ENCODE results near the gene VSNL1. TPM values are rescaled to one million over a fixed set of nuclear protein-coding genes. Genes with fewer than 3 reads are reported as not detected.

VSNL1 gene
- total RNA-seq, 1 donor from 2014 or later, result 19.2 TPM

GRCh38 chr2:17538022-17538843, 2.3 kb upstream of the VSNL1 start:
- Histone ChIP-seq H3K27me3 (no peaks in the 10 kb centered on the region), H3K9me3 (no peaks in the 10 kb centered on the region), H3K27ac (peak overlapping the region; percentile 77), H3K4me1 (peaks cover 12% of the 10 kb centered on the region), H3K4me3 (peak overlapping the region; percentile 54 to 59), H3K36me3 (no peaks in the 10 kb centered on the region)
- intact Hi-C loops (cut with DNase I), result no loop called here
- TF ChIP-seq, protein P1, sequence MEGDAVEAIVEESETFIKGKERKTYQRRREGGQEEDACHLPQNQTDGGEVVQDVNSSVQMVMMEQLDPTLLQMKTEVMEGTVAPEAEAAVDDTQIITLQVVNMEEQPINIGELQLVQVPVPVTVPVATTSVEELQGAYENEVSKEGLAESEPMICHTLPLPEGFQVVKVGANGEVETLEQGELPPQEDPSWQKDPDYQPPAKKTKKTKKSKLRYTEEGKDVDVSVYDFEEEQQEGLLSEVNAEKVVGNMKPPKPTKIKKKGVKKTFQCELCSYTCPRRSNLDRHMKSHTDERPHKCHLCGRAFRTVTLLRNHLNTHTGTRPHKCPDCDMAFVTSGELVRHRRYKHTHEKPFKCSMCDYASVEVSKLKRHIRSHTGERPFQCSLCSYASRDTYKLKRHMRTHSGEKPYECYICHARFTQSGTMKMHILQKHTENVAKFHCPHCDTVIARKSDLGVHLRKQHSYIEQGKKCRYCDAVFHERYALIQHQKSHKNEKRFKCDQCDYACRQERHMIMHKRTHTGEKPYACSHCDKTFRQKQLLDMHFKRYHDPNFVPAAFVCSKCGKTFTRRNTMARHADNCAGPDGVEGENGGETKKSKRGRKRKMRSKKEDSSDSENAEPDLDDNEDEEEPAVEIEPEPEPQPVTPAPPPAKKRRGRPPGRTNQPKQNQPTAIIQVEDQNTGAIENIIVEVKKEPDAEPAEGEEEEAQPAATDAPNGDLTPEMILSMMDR (IDR thresholded peaks at IDR 0.05), result no peak
- TF ChIP-seq POLR2A (IDR thresholded peaks at IDR 0.05), result no peak
- no peak for TF ChIP-seq POLR2AphosphoS5 (IDR thresholded peaks at IDR 0.05; ENCODE audit: insufficient read depth in 1 of 2, low read depth in 1 of 2)
- DNase-seq (ENCODE audit: extremely low spot score in 2 of 2), result no peak

DNA sequence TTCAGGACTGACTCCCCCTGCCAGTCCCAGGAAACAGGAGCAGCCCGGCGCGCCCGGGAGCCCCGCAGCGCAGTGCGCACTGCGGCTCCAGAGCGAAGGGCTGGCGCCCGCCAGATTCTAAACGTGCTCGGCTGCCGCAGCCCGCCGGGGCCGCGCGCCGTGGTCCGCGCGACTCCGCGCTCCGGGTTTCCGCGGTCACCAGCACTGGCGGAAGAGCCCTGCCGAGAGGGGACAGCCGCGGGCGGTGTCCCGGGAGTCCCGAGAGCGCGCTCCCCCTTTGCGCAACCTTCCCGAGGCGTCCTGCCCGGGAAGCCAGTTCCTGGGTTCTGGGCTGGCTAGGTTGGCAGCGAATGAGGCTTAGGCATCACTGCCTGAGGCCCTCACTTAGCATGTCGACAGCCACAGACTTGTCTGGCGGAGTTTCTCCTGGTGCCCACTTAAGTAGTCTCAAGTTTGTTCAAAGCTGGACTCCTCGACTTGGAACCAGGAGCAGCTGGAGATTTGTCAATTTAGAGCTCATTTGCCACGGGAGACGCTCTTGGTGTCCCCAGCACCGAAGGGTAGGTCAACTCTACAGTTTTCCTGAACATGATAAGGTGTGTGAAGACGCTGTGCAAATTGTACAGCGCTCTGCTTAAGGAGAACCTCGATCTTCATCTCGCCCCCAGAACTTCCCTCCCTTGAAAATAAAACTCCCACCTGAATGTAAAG, 1.5 kb upstream of the VSNL1 start:
- no peaks in the 10 kb centered on the region for H3K27me3 ChIP-seq
- intact Hi-C loops (cut with DNase I), result no loop called here
- H3K36me3 ChIP-seq, result no peaks in the 10 kb centered on the region
- no peaks in the 10 kb centered on the region for H3K9me3 ChIP-seq
- H3K4me3 ChIP-seq, result peak overlapping the region; percentile 54 to 59
- no peak for DNase-seq (ENCODE audit: extremely low spot score in 2 of 2)
- peak overlapping the region; percentile 77 for H3K27ac ChIP-seq
- H3K4me1 ChIP-seq, result peaks cover 12% of the 10 kb centered on the region
- TF ChIP-seq POLR2A (IDR thresholded peaks at IDR 0.05) (no peak), POLR2AphosphoS5 (IDR thresholded peaks at IDR 0.05; ENCODE audit: insufficient read depth in 1 of 2, low read depth in 1 of 2) (peak in 1 of 2 donors; percentile 71)
- TF ChIP-seq, protein P1 (IDR thresholded peaks at IDR 0.05), result no peak

GRCh38 chr2:17539611-17540092, 844 bp upstream of the VSNL1 start:
- no peak for DNase-seq (ENCODE audit: extremely low spot score in 2 of 2)
- no peaks in the 10 kb centered on the region for H3K27me3 ChIP-seq
- H3K4me3 ChIP-seq, result peak overlapping the region; percentile 54 to 59
- no peaks in the 10 kb centered on the region for H3K9me3 ChIP-seq
- intact Hi-C loops (cut with DNase I), result no loop called here
- TF ChIP-seq POLR2AphosphoS5 (IDR thresholded peaks at IDR 0.05; ENCODE audit: insufficient read depth in 1 of 2, low read depth in 1 of 2) (no peak), POLR2A (IDR thresholded peaks at IDR 0.05) (no peak)
- TF ChIP-seq, protein P1 (IDR thresholded peaks at IDR 0.05), result no peak
- H3K4me1 ChIP-seq, result peaks cover 12% of the 10 kb centered on the region
- H3K36me3 ChIP-seq, result no peaks in the 10 kb centered on the region
- peak overlapping the region; percentile 77 for H3K27ac ChIP-seq

DNA sequence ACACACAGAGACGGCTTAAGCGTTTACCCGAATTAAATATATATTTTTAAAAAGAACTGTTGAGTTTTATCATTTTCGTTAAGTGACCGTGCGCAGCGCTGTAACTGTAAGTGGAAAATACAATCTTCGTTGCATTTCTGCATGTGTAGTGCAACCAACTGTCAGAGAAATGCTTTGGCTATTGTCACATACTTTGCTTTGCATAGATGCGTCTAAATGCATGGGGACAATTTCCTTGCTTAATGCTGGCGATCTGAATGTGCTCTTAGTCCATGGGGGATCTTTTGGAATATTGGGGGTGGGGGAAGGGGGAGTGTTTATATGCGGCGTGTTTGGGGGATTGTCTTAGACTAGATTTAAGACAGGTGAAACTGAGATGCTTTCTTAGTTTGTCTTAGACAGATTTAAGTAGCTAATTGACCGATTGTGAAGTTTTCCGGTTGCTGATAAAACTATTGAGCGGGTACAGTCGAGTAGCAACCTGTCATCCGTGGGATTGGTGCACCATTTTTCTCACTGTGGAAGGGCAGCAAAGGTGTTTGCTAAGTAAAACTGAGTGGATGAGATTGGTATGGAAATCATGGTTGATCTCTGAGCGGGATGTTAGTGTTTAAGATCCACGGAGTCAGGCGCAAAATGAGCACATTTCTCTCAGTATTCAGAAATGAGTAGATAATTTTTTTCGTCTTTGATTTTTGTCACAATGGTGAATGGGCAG, 476 bp downstream of the VSNL1 start:
- TF ChIP-seq POLR2A (IDR thresholded peaks at IDR 0.05) (no peak), POLR2AphosphoS5 (IDR thresholded peaks at IDR 0.05; ENCODE audit: insufficient read depth in 1 of 2, low read depth in 1 of 2) (no peak)
- TF ChIP-seq, protein P1 (IDR thresholded peaks at IDR 0.05), result no peak
- Histone ChIP-seq H3K27me3 (no peaks in the 10 kb centered on the region), H3K4me3 (peak overlapping the region; percentile 54 to 59), H3K4me1 (peaks cover 12% of the 10 kb centered on the region), H3K36me3 (no peaks in the 10 kb centered on the region), H3K9me3 (no peaks in the 10 kb centered on the region), H3K27ac (no peak overlapping the region)
- intact Hi-C loops (cut with DNase I), result no loop called here
- no peak for DNase-seq (ENCODE audit: extremely low spot score in 2 of 2)

All from vagina (tissue), 2 donors.